CD4-positive, alpha-beta T cell treated with Interleukin-21 for 1 hour (primary cell): ENCODE results near the gene SLC17A7.
"Not testable (repeated sequence)": the region's sequence is repeated elsewhere in the genome, so short reads cannot be mapped to it uniquely, and the experiment has no call there.

Experiments
- DNase-seq: peaks from one replicate; pipeline ENCODE4 v3.0.0-alpha.2; 2020

The SLC17A7 gene

DNA sequence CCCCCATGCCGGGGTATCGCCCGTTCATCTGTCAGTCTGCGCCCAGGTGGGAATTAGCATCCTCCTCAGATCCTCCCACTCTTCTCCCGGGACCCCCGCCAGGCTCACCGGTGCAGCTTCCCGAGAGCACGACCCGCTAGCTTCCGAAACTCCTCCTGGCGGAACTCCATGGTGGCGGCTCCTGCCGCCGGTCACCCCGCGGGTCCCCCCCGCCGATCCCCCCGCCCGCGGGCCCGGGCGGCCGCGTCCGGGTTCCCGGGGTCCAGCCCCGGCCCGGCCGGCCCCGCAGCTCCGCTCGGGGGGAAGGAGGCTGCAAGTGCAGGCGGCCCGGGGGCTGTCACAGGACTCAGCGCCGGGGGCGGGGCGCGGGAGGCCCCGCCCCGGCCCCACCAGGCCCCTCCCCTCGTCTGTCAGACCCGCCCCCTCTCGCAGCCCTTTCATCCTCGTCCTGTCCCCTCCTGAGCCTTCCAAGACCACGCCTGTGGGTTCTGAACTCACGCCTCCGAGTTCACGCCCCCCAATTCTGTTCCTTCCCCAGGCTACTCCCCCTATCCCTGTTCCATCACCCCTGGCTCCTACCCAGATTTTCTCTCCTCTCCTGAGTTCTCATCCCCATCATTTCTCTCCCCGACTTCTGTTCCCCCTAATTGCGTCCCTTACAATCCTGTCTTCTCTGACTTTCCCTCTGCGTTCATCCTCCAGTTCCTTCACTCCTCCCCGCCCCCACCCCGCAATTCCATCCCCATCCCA is at the start of gene SLC17A7:
SLC17A7 (minus strand) TSS at position 318 of the 750 bp plus-strand sequence; CDS start at position 170, 148 bp downstream.
- peak; percentile 53 for DNase-seq

GRCh38 chr19:49490287-49491029 is 49.1 kb upstream of the SLC17A7 start:
- no peak for DNase-seq

GRCh38 chr19:49489601-49490167 is 48.4 kb upstream of the SLC17A7 start:
- peak; percentile 62 for DNase-seq

GRCh38 chr19:49488863-49489537 is 47.7 kb upstream of the SLC17A7 start:
- no peak for DNase-seq

DNA sequence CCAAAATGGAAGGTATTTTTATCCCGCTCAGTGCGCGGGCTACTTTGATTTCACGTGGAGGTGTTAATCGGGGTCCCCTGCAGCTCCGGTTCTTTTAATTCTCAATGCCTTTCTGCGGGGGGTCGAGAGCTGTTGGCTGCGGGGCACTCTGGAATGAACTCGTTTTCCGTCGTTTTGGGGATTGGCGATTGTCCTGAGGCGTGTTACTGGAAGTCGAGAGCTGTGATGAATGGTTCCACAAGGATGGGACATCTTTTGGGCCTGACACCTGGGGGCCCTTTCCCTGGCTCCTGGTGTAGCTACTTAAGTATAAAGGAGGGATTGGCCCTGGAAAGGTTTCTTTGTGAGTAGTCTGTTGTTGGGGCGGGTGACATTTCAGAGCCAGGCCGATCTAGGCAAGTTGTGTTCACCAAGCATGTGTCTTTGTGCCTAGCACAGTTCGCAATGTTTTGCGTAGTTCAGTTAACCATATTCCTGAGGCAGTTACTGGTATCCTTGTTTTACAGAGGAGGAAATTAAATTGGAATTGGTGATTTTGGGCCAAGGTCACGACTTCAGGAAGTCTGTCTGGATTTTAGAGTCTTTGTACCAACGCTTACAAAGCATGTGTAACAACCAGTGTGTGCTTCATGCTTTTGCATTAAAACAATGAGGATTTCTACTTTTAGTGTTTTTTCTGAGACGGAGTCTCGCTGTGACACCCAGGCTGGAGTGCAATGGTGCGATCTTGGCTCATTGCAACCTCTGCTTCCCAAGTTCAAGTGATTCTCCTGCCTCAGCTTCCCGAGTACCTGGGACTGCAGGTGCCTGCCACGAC is 46.9 kb upstream of the SLC17A7 start:
- DNase-seq, result no peak

- peak; percentile 100 for DNase-seq
Observed at GRCh38 chr19:49487277-49488045, 46.1 kb upstream of the SLC17A7 start, which contains the start of gene RPL13A. Gene RPL13A (plus strand): TSS chr19:49487608. CDS start chr19:49487630, 22 bp downstream.

DNA sequence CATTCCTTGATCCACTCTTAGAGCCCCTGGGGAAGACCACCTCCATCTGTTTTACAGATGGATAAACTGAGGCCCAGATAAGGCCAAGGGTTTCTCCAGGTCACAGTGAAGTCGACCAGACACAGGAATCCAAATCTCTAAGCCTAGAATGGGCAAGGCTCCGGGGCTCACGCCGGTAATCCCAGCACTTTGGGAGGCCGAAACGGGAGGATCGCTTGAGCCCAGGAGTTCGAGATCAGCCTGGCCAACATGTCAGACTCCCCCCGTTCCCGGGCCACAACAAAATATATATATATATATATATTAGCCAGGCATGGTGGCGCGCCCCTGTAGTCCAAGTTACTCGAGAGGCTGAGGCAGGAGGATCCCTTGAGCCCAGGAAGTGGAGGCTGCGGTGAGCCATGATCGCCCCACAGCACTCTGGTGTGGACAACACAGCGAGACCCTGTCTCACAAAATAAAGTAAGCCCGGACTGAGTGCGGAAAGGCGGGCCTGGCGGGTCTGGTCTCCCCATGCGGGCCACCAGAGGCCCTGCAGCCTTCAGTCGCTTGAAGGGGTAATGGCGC is 45.5 kb upstream of the SLC17A7 start:
- DNase-seq, result no peak

DNA sequence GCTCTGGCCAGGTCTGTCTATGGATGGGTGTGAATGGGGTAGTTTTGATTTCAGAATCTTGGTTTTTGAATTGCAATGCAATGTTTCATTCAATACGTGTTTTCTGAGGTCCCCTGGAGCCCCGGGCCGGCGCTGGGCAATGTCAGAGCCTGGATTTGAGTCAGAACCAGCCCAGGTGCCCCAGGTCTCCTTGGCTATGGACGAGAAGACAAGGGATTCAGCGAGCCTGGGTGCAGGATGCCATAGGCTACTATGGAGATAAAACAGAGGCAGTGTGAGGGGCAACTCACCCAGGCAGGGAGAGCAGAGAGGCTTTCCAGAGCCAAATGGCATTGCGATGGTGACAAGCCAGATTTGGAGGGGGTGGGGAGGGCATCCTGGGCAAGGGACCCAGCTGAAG is 44.9 kb upstream of the SLC17A7 start:
- DNase-seq, result no peak

DNA sequence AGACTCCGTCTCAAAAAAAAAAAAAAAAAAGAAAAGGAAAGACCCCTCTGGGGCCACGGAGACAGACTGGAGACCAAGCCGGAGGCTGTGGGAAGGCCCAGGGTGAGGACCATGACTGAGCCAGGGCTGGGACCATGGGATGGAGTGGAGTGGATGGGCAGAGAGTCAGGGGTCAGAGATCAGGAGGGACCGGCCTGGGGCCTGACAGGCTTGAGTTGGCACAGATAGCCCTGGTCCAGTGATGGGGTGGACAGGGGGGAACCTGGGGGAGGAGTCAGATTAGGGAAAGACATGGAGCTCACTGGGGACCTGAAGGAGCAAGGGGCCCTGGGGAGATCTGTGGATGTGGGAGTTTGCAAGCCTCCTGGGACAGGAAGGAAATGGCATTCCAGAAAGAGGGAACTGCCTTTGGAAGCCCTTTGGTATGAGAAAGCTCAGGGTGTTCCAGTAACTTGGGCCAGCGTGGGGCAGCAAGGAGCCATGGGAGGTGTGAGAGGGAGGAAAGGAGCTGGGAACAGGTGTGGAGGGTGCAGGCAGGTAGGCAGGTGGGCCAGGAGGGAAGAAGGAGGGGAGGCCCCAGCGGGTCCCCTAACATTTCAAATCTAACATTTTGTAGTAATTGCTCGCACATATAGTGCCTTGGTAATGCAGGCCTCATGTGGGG is 39.8 kb upstream of the SLC17A7 start:
- DNase-seq, result no peak

DNA sequence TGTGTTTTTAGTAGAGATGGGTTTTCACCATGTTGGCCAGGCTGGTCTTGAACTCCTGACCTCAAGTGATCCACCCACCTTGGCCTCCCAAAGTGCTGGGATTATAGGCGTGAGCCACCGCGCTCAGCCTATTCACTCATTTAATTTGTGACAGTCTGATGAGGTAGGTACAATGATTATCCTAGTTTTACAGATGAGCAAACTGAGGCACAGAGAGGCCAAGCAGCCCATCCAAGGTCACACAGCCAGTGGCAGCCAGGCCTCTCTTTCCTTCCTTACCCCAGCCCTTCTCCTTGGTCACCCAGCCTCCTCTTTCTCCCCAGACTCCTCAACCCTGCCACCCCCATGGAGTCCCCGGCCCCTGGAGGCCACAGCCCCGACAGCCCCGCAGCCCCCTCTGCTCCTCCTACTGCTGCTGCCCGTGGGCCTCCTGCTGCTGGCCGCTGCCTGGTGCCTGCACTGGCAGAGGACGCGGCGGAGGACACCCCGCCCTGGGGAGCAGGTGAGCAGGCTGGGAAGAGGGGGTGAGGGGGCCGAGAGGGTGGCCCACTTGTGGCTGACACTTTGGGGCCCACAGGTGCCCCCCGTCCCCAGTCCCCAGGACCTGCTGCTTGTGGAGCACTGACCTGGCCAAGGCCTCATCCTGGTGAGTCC is 38.8 kb upstream of the SLC17A7 start:
- DNase-seq, result no peak

GRCh38 chr19:49475995-49476880 is 34.9 kb upstream of the SLC17A7 start:
- peak; percentile 75 for DNase-seq

GRCh38 chr19:49475191-49475917 is 34.0 kb upstream of the SLC17A7 start:
- peak; percentile 36 for DNase-seq

- DNase-seq, result no peak
Observed at GRCh38 chr19:49474542-49474924, 33.2 kb upstream of the SLC17A7 start.

GRCh38 chr19:49473868-49474541 is 32.7 kb upstream of the SLC17A7 start, which contains the start of gene FLT3LG:
Gene FLT3LG (plus strand): TSS chr19:49474215. CDS start chr19:49474640, 425 bp downstream.
- peak; percentile 96 for DNase-seq

DNA sequence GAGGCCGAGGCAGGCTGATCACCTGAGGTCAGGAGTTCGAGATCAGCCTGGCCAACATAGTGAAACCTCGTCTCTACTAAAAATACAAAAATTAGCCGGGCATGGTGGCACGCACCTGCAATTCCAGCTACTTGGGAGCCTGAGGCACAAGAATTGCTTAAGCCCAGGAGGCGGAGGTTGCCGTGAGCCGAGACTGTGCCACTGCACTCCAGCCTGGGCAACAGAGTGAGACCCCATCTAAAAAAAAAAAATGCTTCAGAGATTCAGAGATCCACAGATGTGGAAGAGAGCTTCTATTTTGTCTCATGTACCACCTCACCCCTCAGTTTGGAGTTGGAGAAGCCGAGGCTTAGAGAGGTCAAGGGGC is 32.2 kb upstream of the SLC17A7 start:
- DNase-seq, result not testable (repeated sequence)

DNA sequence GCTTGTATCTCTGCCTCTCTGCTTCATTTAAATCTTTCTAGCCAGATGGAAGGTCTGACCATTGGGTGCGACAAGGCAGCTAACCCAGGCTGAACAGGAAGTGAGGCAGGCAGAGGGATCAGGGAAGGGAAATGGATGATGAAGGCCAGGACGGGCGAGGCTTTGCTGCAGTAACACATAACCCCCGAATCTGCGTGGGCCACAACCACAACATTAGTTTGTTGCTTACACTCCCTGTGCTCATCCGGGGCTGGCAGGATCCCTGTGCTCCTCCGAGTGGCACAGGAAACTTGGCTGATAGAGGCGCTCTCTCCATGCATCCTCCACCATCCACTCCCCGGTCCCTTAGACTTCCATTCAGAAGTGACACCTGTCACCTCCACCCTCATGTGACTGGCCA is 31.6 kb upstream of the SLC17A7 start:
- DNase-seq, result no peak

GRCh38 chr19:49470615-49470978 is 29.3 kb upstream of the SLC17A7 start:
- DNase-seq, result no peak
